Right atrium auricular region (tissue), 2 donors: ENCODE measurements around the gene CPM. TPM values are rescaled to one million over a fixed set of nuclear protein-coding genes. Genes with fewer than 3 reads are reported as not detected.

Experiments
- DNase-seq: peaks from one replicate; pipeline ENCODE4 v3.0.0-alpha.2; 2019; ENCODE audit warnings: low spot score
- H3K27ac ChIP-seq, 2 donors: fragments of 200-600 bp; sonication (generic); 1 replicate in 1 of 2; 2 replicates in 1 of 2; pipeline ENCODE4 v1.5.1; 2016 to 2019
- H3K27me3 ChIP-seq, 2 donors: fragments of 200-600 bp; sonication (generic); one replicate each; pipeline versions ENCODE4 v1.5.1 to v1.6.0; 2017 to 2019
- H3K36me3 ChIP-seq: fragments of 200-600 bp; sonication (generic); one replicate; pipeline ENCODE4 v1.5.1; 2016
- H3K4me1 ChIP-seq, 2 donors: fragments of 200-600 bp; sonication (generic); one replicate each; pipeline versions ENCODE4 v1.5.1 to v1.6.0; 2017 to 2019
- H3K4me3 ChIP-seq, 2 donors: fragments of 200-600 bp; sonication (generic); 1 replicate in 1 of 2; 2 replicates in 1 of 2; pipeline ENCODE4 v1.5.1; 2017 to 2019; ENCODE audit warnings: mild to moderate bottlenecking in 1 of 2, moderate library complexity in 1 of 2
- H3K9me3 ChIP-seq, 2 donors: fragments of 200-600 bp; sonication (generic); one replicate each; pipeline ENCODE4 v1.5.1; 2019
- CTCF ChIP-seq, 2 donors: fragments of 200-600 bp; sonication (generic); IDR thresholded peaks; one replicate each; pipeline ENCODE4 v1.5.1; 2019; ENCODE audit warnings: antibody characterized with exemption in 2 of 2
- total RNA-seq, 2 donors: library from RNA; depleted of rRNA; stranded (reverse); fragments of >200 nt; gene quantifications; one replicate each; pipeline ENCODE4 v1.1.0, GENCODE V29; 2016

Gene CPM
- total RNA-seq, 2 donors from 2014 or later = 19.8 to 21.9 TPM

GRCh38 chr12:68853396-68854077 is 79.4 kb downstream of the CPM start:
- H3K27ac ChIP-seq = no peak overlapping the region
- DNase-seq = no peak
- no peaks in the 10 kb centered on the region for H3K27me3 ChIP-seq
- no peaks in the 10 kb centered on the region for H3K36me3 ChIP-seq
- TF ChIP-seq CTCF (IDR thresholded peaks at IDR 0.05) = no peak
- no peaks in the 10 kb centered on the region for H3K4me1 ChIP-seq
- H3K4me3 ChIP-seq = no peak overlapping the region
- no peaks in the 10 kb centered on the region for H3K9me3 ChIP-seq

- Histone ChIP-seq H3K27ac (no peak overlapping the region), H3K9me3 (no peaks in the 10 kb centered on the region), H3K4me1 (no peaks in the 10 kb centered on the region), H3K27me3 (no peaks in the 10 kb centered on the region), H3K4me3 (no peak overlapping the region), H3K36me3 (no peaks in the 10 kb centered on the region)
- TF ChIP-seq CTCF (IDR thresholded peaks at IDR 0.05) = no peak
- DNase-seq = no peak
Observed at GRCh38 chr12:68851592-68852306, 81.2 kb downstream of the CPM start.

- H3K27me3 ChIP-seq = no peaks in the 10 kb centered on the region
- no peaks in the 10 kb centered on the region for H3K36me3 ChIP-seq
- no peak overlapping the region for H3K27ac ChIP-seq
- H3K4me1 ChIP-seq = no peaks in the 10 kb centered on the region
- H3K9me3 ChIP-seq = no peaks in the 10 kb centered on the region
- TF ChIP-seq CTCF (IDR thresholded peaks at IDR 0.05) = no peak
- H3K4me3 ChIP-seq = no peak overlapping the region
- no peak for DNase-seq
Observed at GRCh38 chr12:68850390-68850789, 82.6 kb downstream of the CPM start.

GRCh38 chr12:68846811-68847210 is 86.2 kb downstream of the CPM start:
- no peak for TF ChIP-seq CTCF (IDR thresholded peaks at IDR 0.05)
- Histone ChIP-seq H3K4me3 (no peak overlapping the region), H3K9me3 (no peaks in the 10 kb centered on the region), H3K4me1 (no peaks in the 10 kb centered on the region), H3K36me3 (peaks cover 8% of the 10 kb centered on the region), H3K27me3 (no peaks in the 10 kb centered on the region), H3K27ac (no peak overlapping the region)
- DNase-seq = no peak

GRCh38 chr12:68844788-68845695 is 87.9 kb downstream of the CPM start:
- H3K36me3 ChIP-seq = peaks cover 26% of the 10 kb centered on the region
- TF ChIP-seq CTCF (IDR thresholded peaks at IDR 0.05) = no peak
- no peak for DNase-seq
- H3K4me3 ChIP-seq = no peak overlapping the region
- H3K4me1 ChIP-seq = no peaks in the 10 kb centered on the region
- H3K27ac ChIP-seq = no peak overlapping the region
- no peaks in the 10 kb centered on the region for H3K27me3 ChIP-seq
- H3K9me3 ChIP-seq = no peaks in the 10 kb centered on the region
